ENCODE measurements around the gene GIT2. TPM values are rescaled to one million over a fixed set of nuclear protein-coding genes. Genes with fewer than 3 reads are reported as not detected.

Gene GIT2
- total RNA-seq, result 14.9 and 16.0 TPM in 2 replicates

DNA sequence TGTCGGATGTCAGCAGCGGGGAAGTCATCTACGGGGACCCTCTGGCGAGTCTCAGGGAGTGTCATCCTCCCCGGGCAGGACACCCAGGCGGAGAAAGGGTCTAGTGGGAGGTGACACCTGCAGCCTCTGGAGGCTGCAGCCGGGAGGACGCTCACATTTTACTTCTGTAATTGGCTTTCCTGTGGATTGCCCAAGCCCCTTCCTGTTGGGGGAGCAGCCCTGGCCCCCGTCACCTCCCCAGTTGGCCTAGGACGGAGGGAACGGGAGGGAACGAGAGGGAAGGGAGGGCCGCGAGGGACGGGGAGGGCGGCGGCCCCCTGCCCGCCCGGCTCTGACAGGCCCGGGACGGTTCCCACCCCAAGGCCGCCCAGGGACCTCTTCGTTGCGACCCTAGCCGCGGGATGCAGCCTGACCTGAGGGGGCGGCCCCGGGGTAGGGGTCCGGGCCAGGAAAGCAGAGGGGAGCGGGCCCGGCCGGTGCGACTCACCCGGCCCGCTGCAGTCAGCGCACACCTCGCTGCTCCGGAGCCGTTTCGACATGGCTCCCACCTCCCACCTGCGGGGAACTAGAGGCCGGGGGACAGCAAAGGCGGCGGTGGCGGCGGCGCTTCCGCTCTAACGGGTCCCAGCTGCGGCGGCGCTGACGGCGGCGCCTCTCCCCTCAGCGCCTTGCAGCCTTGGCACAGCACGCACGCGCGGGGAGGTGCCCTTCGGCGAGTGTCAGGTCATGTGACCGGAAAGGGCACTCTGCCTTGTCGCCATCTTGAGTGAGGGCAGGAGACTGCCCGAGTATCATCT lies at the start of gene GIT2:
Gene GIT2 (minus strand): TSS at position 683 of the 797 bp plus-strand sequence. CDS start 144 bp downstream, at position 539.

GRCh38 chr12:109998904-109999648 lies 2.9 kb upstream of the GIT2 start, which contains the start of gene ANKRD13A:
TSS of gene ANKRD13A (plus strand) at chr12:109999430. CDS start at chr12:109999689, 259 bp downstream.

DNA sequence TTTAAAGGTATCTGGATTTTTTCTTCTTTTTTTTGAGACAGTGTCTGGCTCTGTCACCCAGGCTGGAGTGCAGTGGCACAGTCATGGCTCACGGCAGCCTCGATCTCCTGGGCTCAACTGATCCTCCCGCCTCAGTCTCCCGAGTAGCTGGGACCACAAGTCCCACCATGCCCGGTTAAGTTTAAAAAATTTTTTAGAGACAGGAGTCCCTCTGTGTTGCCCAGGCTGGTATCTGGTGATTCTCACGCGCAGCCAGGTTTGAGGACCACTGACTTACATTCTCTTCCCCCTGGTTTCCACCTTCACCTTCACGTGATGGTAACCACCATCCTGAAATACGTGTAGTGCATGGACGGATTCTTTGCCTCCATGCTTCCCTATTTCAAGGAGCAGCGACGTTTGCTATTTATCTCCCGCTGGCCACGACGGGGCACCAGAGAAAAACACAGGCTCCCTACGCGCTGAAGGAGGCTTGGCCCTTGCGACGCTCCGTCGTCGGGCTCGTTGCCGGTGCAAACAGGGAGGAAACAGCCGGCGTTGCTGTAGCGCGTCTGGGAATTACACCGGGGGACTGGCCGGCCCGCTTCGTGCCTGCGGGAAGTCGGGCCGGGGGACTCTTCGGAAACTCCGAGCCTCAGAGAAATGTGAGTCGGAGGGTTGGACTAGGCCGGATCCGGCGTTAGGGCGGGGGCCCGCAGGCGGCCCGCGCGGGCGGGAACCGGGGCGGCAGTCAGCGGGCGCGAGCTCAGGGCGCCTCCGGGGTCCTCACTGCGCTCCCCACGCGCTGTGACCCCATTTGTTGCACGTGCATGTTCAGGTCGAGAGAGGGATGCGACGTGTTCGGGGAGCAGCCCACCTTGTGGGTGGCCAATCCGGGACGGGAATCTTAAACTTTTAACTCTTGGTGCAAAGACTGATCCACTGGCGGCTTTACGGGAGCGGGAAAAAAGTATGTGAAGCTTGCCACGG lies 96.1 kb downstream of the GIT2 start, which contains the start of gene TCHP:
Gene TCHP (plus strand): TSS at position 492 of the 969 bp plus-strand sequence. CDS start 2,753 bp downstream, outside the sequence.

DNA sequence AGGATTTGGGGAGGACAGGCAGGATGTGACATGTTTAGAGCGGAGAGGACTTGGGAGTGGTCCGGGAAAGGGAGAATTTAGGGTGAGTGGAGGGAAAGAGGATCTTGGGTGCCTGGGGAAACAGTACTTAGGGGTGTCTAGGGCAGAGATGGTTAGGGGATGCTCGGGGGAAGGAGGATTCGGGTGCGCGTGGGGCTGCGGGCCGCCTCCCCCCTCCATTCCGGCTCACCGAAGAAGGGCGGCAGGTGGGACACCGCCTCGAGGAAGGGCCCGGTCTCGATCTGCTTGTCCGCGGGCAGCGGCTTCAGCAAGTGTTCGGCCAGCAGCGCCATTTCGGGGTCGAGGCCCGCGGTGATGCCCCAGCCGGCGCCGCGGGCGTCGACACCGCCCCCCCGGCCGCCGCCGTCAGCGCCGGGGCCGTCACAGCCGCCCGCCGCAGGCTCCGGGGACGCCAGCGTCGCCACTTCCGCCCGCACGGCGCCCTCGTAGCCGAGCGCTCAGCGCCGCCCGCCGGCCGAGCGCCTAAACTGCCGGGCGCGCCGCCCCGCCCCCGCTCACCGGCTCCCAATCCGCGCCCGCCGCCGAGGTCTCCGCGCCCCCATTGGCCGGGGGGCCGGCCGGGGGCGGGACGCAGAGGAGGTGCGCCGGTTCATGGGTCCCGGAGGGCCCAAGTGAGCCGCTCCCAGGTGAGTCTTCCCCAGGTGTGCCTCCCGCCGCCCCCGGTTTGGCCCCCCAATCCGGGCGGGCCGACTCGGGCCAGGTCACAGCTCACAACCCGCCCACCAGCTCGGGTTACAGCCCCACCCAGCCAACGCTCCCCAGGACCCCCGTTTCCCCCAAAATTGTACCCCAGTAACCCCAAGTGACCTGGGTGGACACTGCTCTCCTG lies 115.9 kb downstream of the GIT2 start, which contains the start of gene GLTP:
Gene GLTP (minus strand): TSS at position 499 of the 889 bp plus-strand sequence. CDS start 167 bp downstream, at position 332.

Other genes with a start within 250 kb of the GIT2 start
- gene TRPV4, start 163.0 kb downstream of the GIT2 start, total RNA-seq, result 0.87 and 1.6 TPM in 2 replicates
- gene GLTP, start 115.8 kb downstream of the GIT2 start, total RNA-seq, result 58.2 and 65.3 TPM in 2 replicates
- gene TCHP, start 96.1 kb downstream of the GIT2 start, total RNA-seq, result 11.2 and 11.8 TPM in 2 replicates
- gene ANKRD13A, start 3.1 kb upstream of the GIT2 start, total RNA-seq, result 58.2 and 66.1 TPM in 2 replicates
- gene C12orf76, start 52.2 kb upstream of the GIT2 start, total RNA-seq, result 7.1 and 10.9 TPM in 2 replicates
- 8.0 and 8.5 TPM in 2 replicates for gene IFT81, start 128.0 kb upstream of the GIT2 start, total RNA-seq

Data from hair follicular keratinocyte (primary cell).